SK-N-SH (cell line): ENCODE measurements around the gene ZRANB3. TPM values are rescaled to one million over a fixed set of nuclear protein-coding genes. Genes with fewer than 3 reads are reported as not detected.

Experiments used
- CTCF ChIA-PET: fragments of 300-600, 350-600 bp; formaldehyde crosslinking; extraction: SDS; loops from one replicate; lab custom pipeline; 2021; lab: Yijun Ruan, JAX
- POLR2A ChIA-PET: fragments of 350-600 bp; sonication (Branson Sonifier 250); formaldehyde crosslinking; extraction: SDS; loops from one replicate; lab custom pipeline; 2020; ENCODE audit warnings: antibody characterized with exemption, inconsistent platforms; lab: Yijun Ruan, JAX
- DNase-seq: peaks from one replicate; pipeline ENCODE4 v3.0.0; 2012
- H2AFZ ChIP-seq: fragments of 200-600 bp; sonication (generic); 2 replicates; pipeline ENCODE4 v1.8.1; 2016; ENCODE audit warnings: antibody characterized with exemption, mild to moderate bottlenecking, low read depth
- H3F3A ChIP-seq: fragments of 200-600 bp; sonication (generic); replicated peaks from 2 replicates; pipeline ENCODE3; 2016; ENCODE audit warnings: antibody characterized with exemption, mild to moderate bottlenecking; ENCODE audit not compliant: insufficient read depth
- H3K27ac ChIP-seq, 2 experiments: fragments of 200-500 bp in 1 of 2; fragments of 200-600 bp in 1 of 2; sonication (Bioruptor generic) in 1 of 2; sonication (generic), shearing (Covaris generic) in 1 of 2; 2 replicates each; pipeline versions ENCODE4 v1.5.1 to v1.6.1; 2014 to 2016; ENCODE audit warnings: low read depth in 2 of 2, inconsistent platforms in 1 of 2, low read length in 1 of 2, mild to moderate bottlenecking in 1 of 2, mixed read lengths in 1 of 2
- H3K27me3 ChIP-seq: fragments of 200-600 bp; sonication (generic), shearing (Covaris generic); 2 replicates; pipeline ENCODE4 v1.6.1; 2016; ENCODE audit warnings: mixed run types; ENCODE audit not compliant: insufficient read depth
- H3K36me3 ChIP-seq, 2 experiments: fragments of 200-500 bp in 1 of 2; fragments of 200-600 bp in 1 of 2; sonication (Bioruptor generic) in 1 of 2; sonication (generic) in 1 of 2; replicated peaks in 1 of 2; 2 replicates each; pipeline versions ENCODE3 to v1.5.1; 2014 to 2016; ENCODE audit warnings: low read length in 1 of 2, mild to moderate bottlenecking in 1 of 2; ENCODE audit not compliant: insufficient read depth in 2 of 2, control insufficient read depth in 1 of 2
- H3K4me1 ChIP-seq, 2 experiments: fragments of 200-500 bp in 1 of 2; fragments of 200-600 bp in 1 of 2; sonication (Bioruptor generic) in 1 of 2; sonication (generic), shearing (Covaris generic) in 1 of 2; 2 replicates each; pipeline versions ENCODE4 v1.5.1 to v1.6.1; 2014 to 2016; ENCODE audit warnings: low read depth in 1 of 2, low read length in 1 of 2, mixed run types in 1 of 2; ENCODE audit not compliant: insufficient read depth in 2 of 2, control insufficient read depth in 1 of 2
- H3K4me2 ChIP-seq: fragments of 200-600 bp; sonication (generic), shearing (Covaris generic); 2 replicates; pipeline ENCODE4 v1.6.1; 2017; ENCODE audit warnings: mixed run types
- H3K4me3 ChIP-seq, 2 experiments: fragments of 200-500 bp in 1 of 2; fragments of 200-600 bp in 1 of 2; sonication (Bioruptor generic) in 1 of 2; sonication (generic), shearing (Covaris generic) in 1 of 2; 2 replicates each; pipeline versions ENCODE4 v1.5.1 to v1.8.1; 2014 to 2016; ENCODE audit warnings: low read depth in 2 of 2, inconsistent platforms in 1 of 2, low read length in 1 of 2, mild to moderate bottlenecking in 1 of 2, mixed read lengths in 1 of 2, moderate library complexity in 1 of 2
- H3K79me2 ChIP-seq: fragments of 200-600 bp; sonication (generic); 2 replicates; pipeline ENCODE4 v1.8.1; 2017; ENCODE audit warnings: mild to moderate bottlenecking; ENCODE audit not compliant: insufficient read depth
- H3K9ac ChIP-seq: fragments of 200-600 bp; sonication (generic); 2 replicates; pipeline ENCODE4 v1.6.1; 2017; ENCODE audit warnings: mixed run types
- H3K9me2 ChIP-seq: fragments of 200-600 bp; sonication (generic); 2 replicates; pipeline ENCODE4 v1.6.1; 2017; ENCODE audit warnings: mixed run types
- H3K9me3 ChIP-seq: fragments of 200-600 bp; sonication (generic); 2 replicates; pipeline ENCODE4 v1.6.1; 2017; ENCODE audit warnings: mixed run types, mild to moderate bottlenecking, moderate library complexity
- H4K20me1 ChIP-seq: fragments of 200-600 bp; sonication (generic); 2 replicates; pipeline ENCODE4 v1.6.1; 2017; ENCODE audit warnings: mild to moderate bottlenecking, mixed run types; ENCODE audit not compliant: insufficient read depth
- CHD2 ChIP-seq: fragments of 150-350 bp; IDR thresholded peaks from 2 replicates; pipeline ENCODE4 v1.6.1; 2018; ENCODE audit warnings: low read length; ENCODE audit not compliant: partially characterized antibody
- CTCF ChIP-seq: fragments of 200-600 bp; sonication (generic); IDR thresholded peaks from 2 replicates; pipeline ENCODE4 v1.6.1; 2017; ENCODE audit warnings: antibody characterized with exemption, mild to moderate bottlenecking, moderate library complexity
- ELF1 ChIP-seq: IDR thresholded peaks from 2 replicates; pipeline ENCODE4 v1.4.0; 2012
- FOSL2 ChIP-seq: IDR thresholded peaks from 2 replicates; pipeline ENCODE4 v1.4.0; 2012; ENCODE audit warnings: low read depth, mild to moderate bottlenecking, moderate library complexity, borderline replicate concordance
- FOXM1 ChIP-seq: IDR thresholded peaks from 2 replicates; pipeline ENCODE4 v1.4.0; 2012; ENCODE audit warnings: low read depth, mild to moderate bottlenecking
- IRF3 ChIP-seq: fragments of 150-350 bp; IDR thresholded peaks from 2 replicates; pipeline ENCODE4 v1.6.1; 2016; ENCODE audit warnings: mild to moderate bottlenecking, low read depth, low read length
- JUND ChIP-seq: IDR thresholded peaks from 2 replicates; pipeline ENCODE4 v1.4.0; 2012
- MAX ChIP-seq: IDR thresholded peaks from 2 replicates; pipeline ENCODE4 v1.4.0; 2012; ENCODE audit warnings: low read depth
- MEF2A ChIP-seq: IDR thresholded peaks from 2 replicates; pipeline ENCODE4 v1.4.0; 2012; ENCODE audit warnings: low read depth, borderline replicate concordance
- MXI1 ChIP-seq: IDR thresholded peaks from 2 replicates; pipeline ENCODE4 v1.6.1; 2012; ENCODE audit warnings: mild to moderate bottlenecking, low read depth, low read length, improper control_type of control experiment
- NFIC ChIP-seq: IDR thresholded peaks from 2 replicates; pipeline ENCODE4 v1.4.0; 2012; ENCODE audit warnings: borderline replicate concordance
- NRF1 ChIP-seq: IDR thresholded peaks from 2 replicates; pipeline ENCODE4 v1.6.1; 2012; ENCODE audit warnings: low read depth, mild to moderate bottlenecking, low read length
- PBX3 ChIP-seq: IDR thresholded peaks from 2 replicates; pipeline ENCODE4; 2012
- POLR2AphosphoS5 ChIP-seq: IDR thresholded peaks from 2 replicates; pipeline ENCODE4 v1.6.1; 2012; ENCODE audit warnings: low read depth, low read length
- RFX5 ChIP-seq: IDR thresholded peaks from 2 replicates; pipeline ENCODE4 v1.6.1; 2012; ENCODE audit warnings: mild to moderate bottlenecking, improper control_type of control experiment, low read length
- TAF1 ChIP-seq: IDR thresholded peaks from 2 replicates; pipeline ENCODE4 v1.6.1; 2012; ENCODE audit warnings: low read depth, mild to moderate bottlenecking, low read length, moderate library complexity, borderline replicate concordance
- YY1 ChIP-seq: IDR thresholded peaks from 2 replicates; pipeline ENCODE4 v1.4.0; 2012; ENCODE audit warnings: low read depth, mild to moderate bottlenecking
- WGBS: methylation state at CpG from one replicate; pipeline ENCODE4 v1.1.6; 2017; ENCODE audit warnings: low lambda C conversion rate; 5-methylcytosine and 5-hydroxymethylcytosine counted together
- polyA plus RNA-seq, 3 experiments: library from polyadenylated mRNA; depleted of rRNA; stranded (reverse); fragments of >200 nt; gene quantifications; 2 replicates each; pipeline ENCODE4 v1.2.3, GENCODE V29; 2012
- TF ChIP-seq, protein P1 (sequence below): IDR thresholded peaks from 2 replicates; pipeline ENCODE4 v1.6.1; 2012; ENCODE audit warnings: mild to moderate bottlenecking, low read depth, low read length, moderate library complexity
- TF ChIP-seq, protein P2 (sequence below): IDR thresholded peaks from 2 replicates; pipeline ENCODE4 v1.4.0; 2012; ENCODE audit warnings: low read depth, borderline replicate concordance

ZRANB3 gene
- polyA plus RNA-seq, 1 of the 3 experiments (the other 2 are of a cell fraction) = 4.1 TPM

GRCh38 chr2:135103843-135104242 lies 427.2 kb downstream of the ZRANB3 start:
- Histone ChIP-seq H3K79me2 (peaks cover 19% of the 10 kb centered on the region), H3K9me3 (no peaks in the 10 kb centered on the region), H3K4me1 (peaks cover 0 to 11% of the 10 kb centered on the region in 2 experiments; a peak in 1 of 4 replicates), H3K4me3 (no peak overlapping the region), H3K9me2 (no peaks in the 10 kb centered on the region), H4K20me1 (no peaks in the 10 kb centered on the region), H3K27ac (no peak overlapping the region), H3K9ac (no peak overlapping the region), H3F3A (peaks cover 9% of the 10 kb centered on the region), H3K36me3 (peaks cover 0 to 47% of the 10 kb centered on the region in 2 experiments), H2AFZ (no peak overlapping the region), H3K27me3 (no peaks in the 10 kb centered on the region), H3K4me2 (no peak overlapping the region)
- CTCF ChIA-PET = interaction anchor here (0.6 kb wide), 1 partner anchor 30 kb away, joined by 3 read pairs; no protein-coding TSS in a partner anchor
- POLR2A ChIA-PET = no interaction called here
- DNase-seq = no peak
- no peak for TF ChIP-seq FOSL2
- TF ChIP-seq ELF1 = no peak
- TF ChIP-seq, protein P1, sequence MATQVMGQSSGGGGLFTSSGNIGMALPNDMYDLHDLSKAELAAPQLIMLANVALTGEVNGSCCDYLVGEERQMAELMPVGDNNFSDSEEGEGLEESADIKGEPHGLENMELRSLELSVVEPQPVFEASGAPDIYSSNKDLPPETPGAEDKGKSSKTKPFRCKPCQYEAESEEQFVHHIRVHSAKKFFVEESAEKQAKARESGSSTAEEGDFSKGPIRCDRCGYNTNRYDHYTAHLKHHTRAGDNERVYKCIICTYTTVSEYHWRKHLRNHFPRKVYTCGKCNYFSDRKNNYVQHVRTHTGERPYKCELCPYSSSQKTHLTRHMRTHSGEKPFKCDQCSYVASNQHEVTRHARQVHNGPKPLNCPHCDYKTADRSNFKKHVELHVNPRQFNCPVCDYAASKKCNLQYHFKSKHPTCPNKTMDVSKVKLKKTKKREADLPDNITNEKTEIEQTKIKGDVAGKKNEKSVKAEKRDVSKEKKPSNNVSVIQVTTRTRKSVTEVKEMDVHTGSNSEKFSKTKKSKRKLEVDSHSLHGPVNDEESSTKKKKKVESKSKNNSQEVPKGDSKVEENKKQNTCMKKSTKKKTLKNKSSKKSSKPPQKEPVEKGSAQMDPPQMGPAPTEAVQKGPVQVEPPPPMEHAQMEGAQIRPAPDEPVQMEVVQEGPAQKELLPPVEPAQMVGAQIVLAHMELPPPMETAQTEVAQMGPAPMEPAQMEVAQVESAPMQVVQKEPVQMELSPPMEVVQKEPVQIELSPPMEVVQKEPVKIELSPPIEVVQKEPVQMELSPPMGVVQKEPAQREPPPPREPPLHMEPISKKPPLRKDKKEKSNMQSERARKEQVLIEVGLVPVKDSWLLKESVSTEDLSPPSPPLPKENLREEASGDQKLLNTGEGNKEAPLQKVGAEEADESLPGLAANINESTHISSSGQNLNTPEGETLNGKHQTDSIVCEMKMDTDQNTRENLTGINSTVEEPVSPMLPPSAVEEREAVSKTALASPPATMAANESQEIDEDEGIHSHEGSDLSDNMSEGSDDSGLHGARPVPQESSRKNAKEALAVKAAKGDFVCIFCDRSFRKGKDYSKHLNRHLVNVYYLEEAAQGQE = no peak
- TF ChIP-seq POLR2AphosphoS5 = no peak
- TF ChIP-seq TAF1 = no peak
- no peak for TF ChIP-seq YY1
- TF ChIP-seq CTCF = no peak
- TF ChIP-seq, protein P2, sequence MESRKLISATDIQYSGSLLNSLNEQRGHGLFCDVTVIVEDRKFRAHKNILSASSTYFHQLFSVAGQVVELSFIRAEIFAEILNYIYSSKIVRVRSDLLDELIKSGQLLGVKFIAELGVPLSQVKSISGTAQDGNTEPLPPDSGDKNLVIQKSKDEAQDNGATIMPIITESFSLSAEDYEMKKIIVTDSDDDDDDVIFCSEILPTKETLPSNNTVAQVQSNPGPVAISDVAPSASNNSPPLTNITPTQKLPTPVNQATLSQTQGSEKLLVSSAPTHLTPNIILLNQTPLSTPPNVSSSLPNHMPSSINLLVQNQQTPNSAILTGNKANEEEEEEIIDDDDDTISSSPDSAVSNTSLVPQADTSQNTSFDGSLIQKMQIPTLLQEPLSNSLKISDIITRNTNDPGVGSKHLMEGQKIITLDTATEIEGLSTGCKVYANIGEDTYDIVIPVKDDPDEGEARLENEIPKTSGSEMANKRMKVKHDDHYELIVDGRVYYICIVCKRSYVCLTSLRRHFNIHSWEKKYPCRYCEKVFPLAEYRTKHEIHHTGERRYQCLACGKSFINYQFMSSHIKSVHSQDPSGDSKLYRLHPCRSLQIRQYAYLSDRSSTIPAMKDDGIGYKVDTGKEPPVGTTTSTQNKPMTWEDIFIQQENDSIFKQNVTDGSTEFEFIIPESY = no peak
- no peak for TF ChIP-seq MEF2A
- TF ChIP-seq MAX = no peak
- TF ChIP-seq FOXM1 = no peak
- TF ChIP-seq NRF1 = no peak
- no peak for TF ChIP-seq PBX3
- TF ChIP-seq IRF3 = no peak
- no peak for TF ChIP-seq CHD2
- no peak for TF ChIP-seq JUND
- TF ChIP-seq MXI1 = no peak
- TF ChIP-seq NFIC = no peak
- TF ChIP-seq RFX5 = no peak
- WGBS = 100% methylated on average over 1 of the region's 1 CpG
